B cell (primary cell): Measurements from ENCODE around the gene TLCD3B.

Experiments used
- EZH2 ChIP-seq: IDR thresholded peaks from 2 replicates; pipeline ENCODE4 v1.6.1; 2012; ENCODE audit warnings: borderline replicate concordance, low read depth, mild to moderate bottlenecking, moderate library complexity, low read length; ENCODE audit not compliant: insufficient read depth, poor library complexity, severe bottlenecking
- TF ChIP-seq, protein P1 (sequence below): fragments of 200-600 bp; IDR thresholded peaks from one replicate; pipeline ENCODE4 v1.8.0; 2022; ENCODE audit warnings: antibody characterized with exemption, mild to moderate bottlenecking

DNA sequence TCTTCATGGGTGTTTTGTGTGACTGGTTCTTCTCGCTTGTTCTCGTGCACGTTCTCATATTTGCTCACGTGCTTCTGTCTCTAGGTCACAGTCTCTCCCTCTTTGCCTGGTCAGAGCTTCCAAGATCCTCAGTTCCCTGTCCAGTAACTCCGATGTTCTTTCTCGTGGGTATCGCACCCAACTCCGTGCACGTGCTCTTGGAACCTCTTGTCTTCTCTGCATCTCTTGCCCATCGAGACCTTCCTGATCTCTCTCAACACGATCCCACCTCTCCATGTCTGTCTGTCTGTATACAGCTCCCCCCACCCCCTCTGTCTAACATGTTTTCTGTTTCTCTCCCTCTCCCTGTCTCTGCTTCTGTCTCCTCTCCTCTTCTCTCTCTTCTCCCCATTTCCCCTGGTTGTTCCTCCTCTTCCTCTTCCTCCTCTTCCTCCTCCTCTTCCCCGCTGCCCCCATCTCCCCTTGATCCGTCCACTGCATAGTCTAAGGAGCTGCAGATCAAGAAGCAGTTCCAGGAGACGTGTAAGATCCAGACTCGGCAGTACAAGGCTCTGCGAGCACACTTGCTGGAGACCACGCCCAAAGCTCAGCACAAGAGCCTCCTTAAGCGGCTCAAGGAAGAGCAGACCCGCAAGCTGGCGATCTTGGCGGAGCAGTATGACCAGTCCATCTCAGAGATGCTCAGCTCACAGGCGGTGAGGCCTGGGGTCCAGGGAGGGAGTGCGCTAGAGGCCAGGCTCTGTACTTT is 41.8 kb downstream of the TLCD3B start:
- TF ChIP-seq, protein P1, sequence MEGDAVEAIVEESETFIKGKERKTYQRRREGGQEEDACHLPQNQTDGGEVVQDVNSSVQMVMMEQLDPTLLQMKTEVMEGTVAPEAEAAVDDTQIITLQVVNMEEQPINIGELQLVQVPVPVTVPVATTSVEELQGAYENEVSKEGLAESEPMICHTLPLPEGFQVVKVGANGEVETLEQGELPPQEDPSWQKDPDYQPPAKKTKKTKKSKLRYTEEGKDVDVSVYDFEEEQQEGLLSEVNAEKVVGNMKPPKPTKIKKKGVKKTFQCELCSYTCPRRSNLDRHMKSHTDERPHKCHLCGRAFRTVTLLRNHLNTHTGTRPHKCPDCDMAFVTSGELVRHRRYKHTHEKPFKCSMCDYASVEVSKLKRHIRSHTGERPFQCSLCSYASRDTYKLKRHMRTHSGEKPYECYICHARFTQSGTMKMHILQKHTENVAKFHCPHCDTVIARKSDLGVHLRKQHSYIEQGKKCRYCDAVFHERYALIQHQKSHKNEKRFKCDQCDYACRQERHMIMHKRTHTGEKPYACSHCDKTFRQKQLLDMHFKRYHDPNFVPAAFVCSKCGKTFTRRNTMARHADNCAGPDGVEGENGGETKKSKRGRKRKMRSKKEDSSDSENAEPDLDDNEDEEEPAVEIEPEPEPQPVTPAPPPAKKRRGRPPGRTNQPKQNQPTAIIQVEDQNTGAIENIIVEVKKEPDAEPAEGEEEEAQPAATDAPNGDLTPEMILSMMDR: no peak
- no peak for TF ChIP-seq EZH2
